ENCODE measurements around the gene BTNL8. TPM values are rescaled to one million over a fixed set of nuclear protein-coding genes. Genes with fewer than 3 reads are reported as not detected.

Gene BTNL8
- total RNA-seq, 1 experiment from 2014 or later, result not detected

DNA sequence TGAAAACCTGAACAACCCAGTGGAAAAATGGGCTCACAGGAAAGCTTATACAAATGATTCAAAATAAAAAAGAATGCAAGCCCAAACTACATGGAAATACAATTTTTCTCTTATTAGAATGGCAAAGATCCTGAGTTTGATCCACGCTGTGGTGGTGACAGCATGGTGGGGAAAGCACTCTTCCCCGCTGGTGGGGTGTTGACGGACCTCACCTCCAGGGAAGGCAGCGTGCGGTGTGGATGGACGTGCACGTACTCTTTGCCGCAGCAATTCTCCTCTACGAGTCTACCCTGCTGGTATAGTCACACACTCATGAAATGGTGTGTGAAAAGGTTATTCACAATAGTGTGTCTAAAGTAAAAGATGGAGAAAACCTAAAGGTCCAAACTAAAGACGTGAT lies 32.0 kb upstream of the BTNL8 start:
- Mint-ChIP-seq H3K4me3 (ENCODE audit: unreplicated experiment) (no peak overlapping the region), H3K27me3 (ENCODE audit: insufficient read depth, unreplicated experiment) (no peaks in the 10 kb centered on the region), H3K27ac (ENCODE audit: low read depth, unreplicated experiment) (no peak overlapping the region), H3K9me3 (ENCODE audit: unreplicated experiment) (no peaks in the 10 kb centered on the region), H3K36me3 (ENCODE audit: insufficient read depth, unreplicated experiment) (no peaks in the 10 kb centered on the region), H3K4me1 (ENCODE audit: insufficient read depth, unreplicated experiment) (peaks cover 25% of the 10 kb centered on the region)
- intact Hi-C loops (cut with micrococcal nuclease), result loop anchor here (10.0 kb wide), 1 partner anchor 318 kb away; no protein-coding TSS in a partner anchor
- TF ChIP-seq, protein P1, sequence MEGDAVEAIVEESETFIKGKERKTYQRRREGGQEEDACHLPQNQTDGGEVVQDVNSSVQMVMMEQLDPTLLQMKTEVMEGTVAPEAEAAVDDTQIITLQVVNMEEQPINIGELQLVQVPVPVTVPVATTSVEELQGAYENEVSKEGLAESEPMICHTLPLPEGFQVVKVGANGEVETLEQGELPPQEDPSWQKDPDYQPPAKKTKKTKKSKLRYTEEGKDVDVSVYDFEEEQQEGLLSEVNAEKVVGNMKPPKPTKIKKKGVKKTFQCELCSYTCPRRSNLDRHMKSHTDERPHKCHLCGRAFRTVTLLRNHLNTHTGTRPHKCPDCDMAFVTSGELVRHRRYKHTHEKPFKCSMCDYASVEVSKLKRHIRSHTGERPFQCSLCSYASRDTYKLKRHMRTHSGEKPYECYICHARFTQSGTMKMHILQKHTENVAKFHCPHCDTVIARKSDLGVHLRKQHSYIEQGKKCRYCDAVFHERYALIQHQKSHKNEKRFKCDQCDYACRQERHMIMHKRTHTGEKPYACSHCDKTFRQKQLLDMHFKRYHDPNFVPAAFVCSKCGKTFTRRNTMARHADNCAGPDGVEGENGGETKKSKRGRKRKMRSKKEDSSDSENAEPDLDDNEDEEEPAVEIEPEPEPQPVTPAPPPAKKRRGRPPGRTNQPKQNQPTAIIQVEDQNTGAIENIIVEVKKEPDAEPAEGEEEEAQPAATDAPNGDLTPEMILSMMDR (IDR thresholded peaks at IDR 0.05; ENCODE audit: unreplicated experiment), result no peak
- DNase-seq (ENCODE audit: unreplicated experiment), result no peak
- no TSS peak for BruUV-seq (replicated peaks)
- CTCF ChIA-PET, result interaction anchor here (0.6 to 5.0 kb wide), 10 partner anchors 32 to 664 kb away, joined by 3 to 39 read pairs (median 3); partner anchors contain the start of gene BTNL8
- POLR2A ChIA-PET, result interaction anchor here (0.7 to 3.2 kb wide), 6 partner anchors 57 to 268 kb away, joined by 3 to 12 read pairs (median 3); partner anchors contain the start of gene MGAT1

DNA sequence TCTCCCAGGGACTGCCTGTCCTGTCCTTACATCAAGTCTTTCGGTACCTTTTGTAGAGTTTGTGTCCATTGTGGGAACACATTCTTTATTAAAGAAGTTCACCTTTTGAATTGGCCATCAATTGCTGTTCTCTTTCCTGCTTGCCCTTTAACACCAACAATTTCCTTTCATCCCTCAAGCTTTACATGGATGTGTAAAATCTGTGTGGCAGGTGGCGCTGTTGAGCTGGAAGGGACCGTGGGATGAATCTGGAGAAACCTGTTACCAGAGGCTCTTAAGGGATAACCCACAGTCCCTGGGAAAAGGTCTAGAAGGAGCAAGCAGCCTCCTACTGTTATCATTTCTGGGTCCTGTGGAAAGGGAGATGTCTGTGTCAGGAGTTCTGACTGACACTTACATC lies 30.0 kb upstream of the BTNL8 start:
- Mint-ChIP-seq H3K27me3 (ENCODE audit: insufficient read depth, unreplicated experiment) (no peaks in the 10 kb centered on the region), H3K27ac (ENCODE audit: low read depth, unreplicated experiment) (peak overlapping the region; percentile 87), H3K4me1 (ENCODE audit: insufficient read depth, unreplicated experiment) (peaks cover 29% of the 10 kb centered on the region), H3K9me3 (ENCODE audit: unreplicated experiment) (no peaks in the 10 kb centered on the region), H3K36me3 (ENCODE audit: insufficient read depth, unreplicated experiment) (no peaks in the 10 kb centered on the region), H3K4me3 (ENCODE audit: unreplicated experiment) (no peak overlapping the region)
- POLR2A ChIA-PET, result interaction anchor here (0.6 to 3.2 kb wide), 28 partner anchors 9 to 378 kb away, joined by 3 to 15 read pairs (median 4); partner anchors contain the start of genes BTNL8, TRIM41 and TRIM7
- TF ChIP-seq, protein P1 (IDR thresholded peaks at IDR 0.05; ENCODE audit: unreplicated experiment), result peak; percentile 94
- CTCF ChIA-PET, result interaction anchor here (0.6 to 5.0 kb wide), 35 partner anchors 11 to 334 kb away, joined by 3 to 39 read pairs (median 5); no protein-coding TSS in a partner anchor
- DNase-seq (ENCODE audit: unreplicated experiment), result peak; percentile 91
- intact Hi-C loops (cut with micrococcal nuclease), result loop anchor here (1.0 to 10.0 kb wide), 3 partner anchors 85 to 316 kb away; no protein-coding TSS in a partner anchor
- no TSS peak for BruUV-seq (replicated peaks)

DNA sequence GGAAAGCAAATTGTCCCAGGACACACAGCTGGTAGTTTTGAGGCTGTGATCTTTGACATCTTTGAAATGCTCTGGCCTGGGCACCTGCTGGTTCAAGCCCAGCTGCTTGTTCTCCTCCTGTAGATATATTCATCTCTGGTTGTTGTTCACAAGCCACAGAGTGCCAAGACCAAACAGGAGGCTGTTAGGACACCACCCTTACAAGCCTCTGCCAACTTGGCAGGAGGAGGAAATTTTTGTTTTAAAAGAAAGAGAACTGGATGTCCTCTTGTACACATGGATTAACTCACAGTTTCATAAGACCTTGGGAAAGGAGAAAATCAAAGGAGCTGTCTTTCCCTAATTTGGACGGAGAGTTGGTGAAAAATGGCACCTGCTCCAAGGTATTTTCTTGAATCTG lies 29.4 kb upstream of the BTNL8 start:
- TF ChIP-seq, protein P1 (IDR thresholded peaks at IDR 0.05; ENCODE audit: unreplicated experiment), result no peak
- intact Hi-C loops (cut with micrococcal nuclease), result loop anchor here (1.0 to 10.0 kb wide), 3 partner anchors 85 to 315 kb away; no protein-coding TSS in a partner anchor
- Mint-ChIP-seq H3K36me3 (ENCODE audit: insufficient read depth, unreplicated experiment) (no peaks in the 10 kb centered on the region), H3K27me3 (ENCODE audit: insufficient read depth, unreplicated experiment) (no peaks in the 10 kb centered on the region), H3K4me1 (ENCODE audit: insufficient read depth, unreplicated experiment) (peaks cover 34% of the 10 kb centered on the region), H3K4me3 (ENCODE audit: unreplicated experiment) (no peak overlapping the region), H3K9me3 (ENCODE audit: unreplicated experiment) (no peaks in the 10 kb centered on the region), H3K27ac (ENCODE audit: low read depth, unreplicated experiment) (peak overlapping the region; percentile 87)
- POLR2A ChIA-PET, result interaction anchor here (0.5 to 3.2 kb wide), 27 partner anchors 8 to 377 kb away, joined by 3 to 15 read pairs (median 5); partner anchors contain the start of genes BTNL8, TRIM41, TRIM7 and ZFP62
- no TSS peak for BruUV-seq (replicated peaks)
- CTCF ChIA-PET, result interaction anchor here (0.6 to 5.0 kb wide), 20 partner anchors 10 to 316 kb away, joined by 3 to 39 read pairs (median 6); no protein-coding TSS in a partner anchor
- DNase-seq (ENCODE audit: unreplicated experiment), result peak; percentile 41

DNA sequence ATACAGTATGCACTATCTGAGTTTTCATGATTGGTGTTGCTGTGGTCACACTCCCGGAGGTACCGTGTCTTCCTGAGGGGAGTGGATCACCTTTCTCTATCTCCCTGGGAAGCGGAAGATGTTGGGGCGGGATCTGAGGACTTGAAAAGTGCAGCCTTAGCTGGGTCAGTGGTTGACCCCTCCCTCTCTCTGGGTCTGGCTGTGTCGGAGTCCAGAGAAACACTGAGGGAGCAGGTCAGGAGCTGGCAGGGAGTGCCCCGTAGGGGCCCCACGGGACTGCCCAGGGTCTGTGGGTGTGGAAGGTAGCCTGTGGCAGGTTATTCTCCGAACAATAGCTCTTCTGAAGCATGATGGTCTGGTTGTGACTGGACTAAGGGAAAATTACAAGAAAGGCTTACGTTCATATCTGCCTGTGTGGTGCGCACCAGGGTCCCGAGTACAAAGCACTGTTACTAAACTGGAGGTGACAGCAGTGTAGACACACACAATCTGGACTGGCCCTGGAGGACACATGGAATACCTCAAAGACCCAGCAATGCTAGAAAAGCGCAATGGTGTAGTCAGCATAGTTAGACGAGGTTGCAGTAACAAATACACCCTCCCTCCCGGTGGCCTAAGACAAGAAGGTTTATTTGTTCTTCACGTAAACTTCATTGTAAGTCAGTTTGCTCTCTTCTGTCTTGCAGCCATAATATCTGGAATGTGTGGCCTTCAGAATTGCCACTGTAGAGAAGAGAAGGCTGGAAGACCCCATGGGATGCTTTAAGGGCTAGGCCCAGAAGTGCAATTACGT lies 28.5 kb upstream of the BTNL8 start:
- POLR2A ChIA-PET, result interaction anchor here (0.5 to 3.2 kb wide), 15 partner anchors 9 to 319 kb away, joined by 3 to 15 read pairs (median 5); partner anchors contain the start of gene ZFP62
- BruUV-seq (replicated peaks), result no TSS peak

More for the DNA sequence above, 28.5 kb upstream of the BTNL8 start:
- intact Hi-C loops (cut with micrococcal nuclease), result no loop called here
- H3K27ac Mint-ChIP-seq (ENCODE audit: low read depth, unreplicated experiment), result peak overlapping the region; percentile 87
- CTCF ChIA-PET, result interaction anchor here (0.5 to 5.0 kb wide), 6 partner anchors 11 to 297 kb away, joined by 3 to 39 read pairs (median 4); no protein-coding TSS in a partner anchor
- TF ChIP-seq, protein P1 (IDR thresholded peaks at IDR 0.05; ENCODE audit: unreplicated experiment), result no peak
- H3K27me3 Mint-ChIP-seq (ENCODE audit: insufficient read depth, unreplicated experiment), result no peaks in the 10 kb centered on the region
- no peaks in the 10 kb centered on the region for H3K36me3 Mint-ChIP-seq (ENCODE audit: insufficient read depth, unreplicated experiment)
- no peaks in the 10 kb centered on the region for H3K9me3 Mint-ChIP-seq (ENCODE audit: unreplicated experiment)
- DNase-seq (ENCODE audit: unreplicated experiment), result no peak
- H3K4me1 Mint-ChIP-seq (ENCODE audit: insufficient read depth, unreplicated experiment), result peaks cover 34% of the 10 kb centered on the region
- H3K4me3 Mint-ChIP-seq (ENCODE audit: unreplicated experiment), result no peak overlapping the region
